Activated T-helper 1 cell treated with Interleukin-2 at 50 U/mL for 16 hours (primary cell): Measurements from ENCODE around the gene RNF25.
A peak's percentile ranks its signal among the peaks of the same experiment; 100 is the strongest.

Source experiments
- DNase-seq: peaks from one replicate; pipeline ENCODE4 v3.0.0-alpha.2; 2020; ENCODE audit warnings: low read depth

Gene RNF25

GRCh38 chr2:218680061-218680460 lies 8.3 kb upstream of the RNF25 start:
- no peak for DNase-seq

GRCh38 chr2:218679119-218679518 lies 7.3 kb upstream of the RNF25 start:
- no peak for DNase-seq

GRCh38 chr2:218671097-218671653 lies 627 bp downstream of the RNF25 start:
- no peak for DNase-seq

- DNase-seq = no peak
Observed at GRCh38 chr2:218664653-218665052, 7.1 kb downstream of the RNF25 start.

GRCh38 chr2:218663901-218664300 lies 7.9 kb downstream of the RNF25 start:
- no peak for DNase-seq

- no peak for DNase-seq
Observed at GRCh38 chr2:218662827-218663226, 9.0 kb downstream of the RNF25 start.

GRCh38 chr2:218662377-218662776 lies 9.4 kb downstream of the RNF25 start:
- no peak for DNase-seq

GRCh38 chr2:218659988-218660358 lies 11.8 kb downstream of the RNF25 start:
- DNase-seq = no peak

- DNase-seq = peak; percentile 86
Observed at GRCh38 chr2:218659258-218659987, 12.4 kb downstream of the RNF25 start, which contains the start of the genes BCS1L and ZNF142. TSS of gene BCS1L (plus strand) at chr2:218659683. CDS start at chr2:218660988, 1,305 bp downstream. TSS of gene ZNF142 (minus strand) at chr2:218659623. CDS start at chr2:218656429, 3,194 bp downstream.

- peak; percentile 7 for DNase-seq
Observed at GRCh38 chr2:218658671-218659257, 13.0 kb downstream of the RNF25 start.

GRCh38 chr2:218655751-218656150 lies 16.1 kb downstream of the RNF25 start:
- DNase-seq = no peak

- no peak for DNase-seq
Observed at GRCh38 chr2:218648787-218649100, 23.1 kb downstream of the RNF25 start.

GRCh38 chr2:218648088-218648786 lies 23.6 kb downstream of the RNF25 start:
- peak; percentile 14 for DNase-seq

- DNase-seq = no peak
Observed at GRCh38 chr2:218645126-218645525, 26.7 kb downstream of the RNF25 start.

- DNase-seq = no peak
Observed at GRCh38 chr2:218644721-218645120, 27.1 kb downstream of the RNF25 start.

GRCh38 chr2:218643751-218644310 lies 28.0 kb downstream of the RNF25 start:
- DNase-seq = no peak

GRCh38 chr2:218642786-218643185 lies 29.0 kb downstream of the RNF25 start:
- no peak for DNase-seq

- DNase-seq = no peak
Observed at GRCh38 chr2:218642121-218642656, 29.6 kb downstream of the RNF25 start.

- no peak for DNase-seq
Observed at GRCh38 chr2:218638372-218638771, 33.4 kb downstream of the RNF25 start.

GRCh38 chr2:218635719-218636118 lies 36.1 kb downstream of the RNF25 start:
- DNase-seq = no peak

- no peak for DNase-seq
Observed at GRCh38 chr2:218631837-218632236, 40.0 kb downstream of the RNF25 start.

- DNase-seq = no peak
Observed at GRCh38 chr2:218627939-218628338, 43.9 kb downstream of the RNF25 start.
